Lung microvascular endothelial cell (primary cell): ENCODE results near the gene ITGA8. TPM values are rescaled to one million over a fixed set of nuclear protein-coding genes. Genes with fewer than 3 reads are reported as not detected.
"Not testable (repeated sequence)": the region's sequence is repeated elsewhere in the genome, so short reads cannot be mapped to it uniquely, and the experiment has no call there.

Experiments used
- DNase-seq, 2 donors: peaks; one replicate each; pipeline versions ENCODE4 v3.0.0 to v3.0.0-alpha.2; 2010; ENCODE audit warnings: low read depth in 2 of 2
- total RNA-seq: library from RNA; depleted of rRNA; stranded (reverse); fragments of >200 nt; gene quantifications from 2 replicates; pipeline ENCODE4 v1.2.1, GENCODE V29; 2014

ITGA8 gene
- total RNA-seq, 1 donor from 2014 or later: 0.79 TPM

DNA sequence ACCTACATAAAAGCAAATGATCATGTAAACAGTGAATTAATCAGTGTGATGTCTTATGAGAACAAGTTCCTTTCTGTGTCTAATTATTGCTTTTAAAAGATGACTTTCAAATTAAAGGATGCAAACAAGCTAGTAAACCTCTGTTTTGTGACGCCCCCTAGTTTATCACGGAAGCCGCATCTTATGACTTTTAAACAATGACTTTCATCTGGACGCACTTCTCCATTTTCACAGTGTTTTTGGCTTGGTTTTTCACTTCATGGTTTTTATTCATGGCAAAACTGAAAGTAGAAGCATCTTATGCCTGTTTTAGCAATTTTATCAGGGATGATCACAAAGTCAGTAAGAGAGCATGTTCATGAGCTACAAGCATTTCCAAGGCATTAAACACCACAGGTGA is 35.0 kb downstream of the ITGA8 start:
- no peak for DNase-seq

DNA sequence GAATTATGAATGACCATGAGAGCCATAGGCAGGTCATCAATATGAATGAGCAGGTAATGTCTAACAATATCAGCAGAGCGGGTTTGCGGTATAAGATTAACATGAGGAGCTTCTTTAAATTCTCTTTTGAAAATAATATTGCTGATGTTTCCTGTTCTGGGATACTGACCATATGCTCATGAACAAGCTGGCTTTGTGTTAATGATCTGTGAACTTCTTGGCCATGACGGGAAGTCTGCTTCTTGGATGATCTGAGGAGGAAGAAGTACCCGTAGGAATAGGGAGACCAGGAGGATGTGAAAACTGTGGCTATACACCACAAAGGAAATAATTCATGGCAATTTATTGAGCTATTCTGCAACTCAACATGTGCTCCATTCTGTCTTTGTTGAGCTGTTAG is 38.6 kb downstream of the ITGA8 start:
- no peak for DNase-seq

DNA sequence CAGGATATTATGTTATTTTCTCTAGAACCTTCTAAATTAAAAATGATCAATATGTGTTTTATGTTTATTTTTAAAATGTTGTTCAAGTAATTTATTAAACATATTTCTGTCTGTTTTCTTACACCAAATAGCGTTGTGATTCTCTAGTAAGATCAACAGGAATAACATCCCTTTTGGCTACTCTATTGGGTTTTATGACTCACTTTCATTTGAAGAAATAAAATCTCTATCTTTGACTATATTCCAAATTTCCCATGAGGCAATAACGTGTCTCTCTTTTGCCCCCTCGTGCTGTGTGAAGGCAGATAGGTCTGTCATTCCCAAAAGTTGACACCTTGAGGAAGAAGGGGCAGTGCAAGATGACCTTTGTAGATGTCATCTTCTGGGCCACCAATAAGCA is 40.9 kb downstream of the ITGA8 start:
- DNase-seq: peak in 1 of 2 donors; percentile 90

DNA sequence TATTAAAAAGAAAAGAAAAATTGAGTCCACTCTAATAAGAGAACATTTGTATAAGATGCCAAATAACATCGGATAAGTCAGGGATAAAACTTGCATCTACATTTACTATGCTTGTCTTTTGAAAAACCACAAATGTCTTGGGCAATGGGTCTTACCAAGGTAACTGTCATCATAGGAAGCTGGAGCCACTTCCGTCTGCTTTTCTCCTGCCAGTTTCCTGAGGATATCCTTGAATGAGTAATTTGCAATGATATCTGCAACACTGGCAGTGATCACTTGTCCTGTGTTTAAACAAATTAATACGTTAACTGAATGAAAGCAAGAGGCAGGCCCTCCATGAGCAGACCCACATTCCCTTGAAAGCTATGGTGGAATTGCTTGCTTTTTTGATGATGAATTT is 47.3 kb downstream of the ITGA8 start:
- peak; percentile 56 to 61 for DNase-seq

DNA sequence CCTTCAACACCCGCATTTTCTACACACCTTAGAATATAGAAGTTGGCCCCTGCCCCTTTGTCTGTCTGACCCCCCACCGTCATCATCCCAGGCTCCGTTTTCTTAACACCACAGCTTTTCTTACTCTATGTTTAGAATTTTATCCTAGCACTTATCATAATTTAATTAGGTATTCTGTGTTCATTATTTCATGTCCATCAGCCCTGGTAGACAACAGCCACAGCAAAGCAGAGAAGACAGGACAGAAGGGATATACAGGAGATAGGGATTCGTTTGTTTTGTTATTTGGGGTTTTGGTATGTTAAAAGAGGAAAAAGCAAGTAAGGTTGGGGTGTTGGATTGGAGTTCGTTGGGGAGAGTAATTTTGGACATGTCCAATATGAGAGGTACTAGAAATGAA is 48.8 kb downstream of the ITGA8 start:
- DNase-seq: no peak

DNA sequence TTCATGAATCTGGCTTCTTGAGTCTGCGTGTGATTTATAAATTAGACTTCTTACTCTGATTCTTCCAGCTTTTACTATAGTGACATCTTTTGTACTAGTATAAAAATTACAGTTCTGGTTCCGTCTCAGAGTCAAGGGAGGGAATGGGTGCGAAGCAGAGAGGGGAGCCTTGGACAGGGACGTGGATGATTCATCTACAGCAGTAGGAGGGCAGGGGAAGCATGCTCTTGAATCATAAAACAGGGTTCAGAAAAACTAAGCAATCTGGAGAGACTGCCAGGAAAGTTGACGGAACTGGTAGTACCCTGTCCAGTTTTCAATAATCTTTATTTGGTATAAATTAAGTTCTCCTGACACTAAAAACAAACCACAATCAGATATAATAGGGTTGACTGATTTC is 58.1 kb downstream of the ITGA8 start:
- no peak for DNase-seq

DNA sequence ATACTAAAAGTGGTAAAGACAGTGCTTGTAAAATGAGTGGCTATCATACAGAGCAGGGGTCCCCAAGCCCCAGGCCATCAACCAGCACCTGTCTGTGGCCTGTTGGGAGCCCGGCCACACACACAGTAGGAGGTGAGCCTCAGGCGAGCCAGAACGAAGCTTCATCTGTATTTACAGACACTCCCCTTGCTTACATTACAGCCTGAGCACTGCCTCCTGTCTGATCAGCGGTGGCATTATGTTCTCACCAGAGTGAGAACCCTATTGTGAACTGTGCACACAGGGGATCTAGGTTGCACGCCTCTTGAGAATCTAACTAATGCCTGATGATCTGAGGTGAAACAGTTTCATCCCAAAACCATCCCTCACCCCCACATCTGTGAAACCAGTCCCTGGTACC is 58.7 kb downstream of the ITGA8 start:
- DNase-seq: no peak

DNA sequence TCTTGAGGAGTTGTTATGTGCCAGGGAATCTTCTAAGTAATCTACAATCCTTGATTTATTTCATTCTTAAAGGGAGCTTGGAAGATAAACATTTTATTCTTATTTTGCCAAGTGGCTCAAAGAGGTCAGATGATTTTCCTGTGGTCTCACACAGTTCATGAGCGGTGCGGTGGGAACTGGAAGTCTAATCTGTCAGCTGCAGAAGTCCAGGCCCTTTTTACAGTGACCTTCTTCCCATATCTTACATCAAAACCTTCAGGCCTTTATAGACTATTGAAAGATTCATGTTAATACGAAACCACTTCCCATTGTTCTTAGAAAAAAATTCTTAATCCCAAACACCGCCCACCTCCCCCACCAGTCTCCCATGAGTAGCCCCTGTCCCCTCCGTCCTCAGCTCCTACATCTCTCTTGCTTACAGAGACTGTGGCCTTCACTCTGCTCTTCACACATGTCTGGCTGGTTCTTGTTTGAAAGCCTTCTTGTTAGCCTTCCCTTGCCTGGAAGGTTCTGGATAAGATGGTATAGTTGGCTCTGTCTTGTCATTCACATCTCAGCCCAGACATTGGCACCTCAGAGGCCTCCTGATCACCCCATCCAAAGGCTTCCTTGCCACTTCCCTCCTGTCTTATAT is 61.5 kb downstream of the ITGA8 start:
- DNase-seq: peak in 1 of 2 donors; percentile 37

DNA sequence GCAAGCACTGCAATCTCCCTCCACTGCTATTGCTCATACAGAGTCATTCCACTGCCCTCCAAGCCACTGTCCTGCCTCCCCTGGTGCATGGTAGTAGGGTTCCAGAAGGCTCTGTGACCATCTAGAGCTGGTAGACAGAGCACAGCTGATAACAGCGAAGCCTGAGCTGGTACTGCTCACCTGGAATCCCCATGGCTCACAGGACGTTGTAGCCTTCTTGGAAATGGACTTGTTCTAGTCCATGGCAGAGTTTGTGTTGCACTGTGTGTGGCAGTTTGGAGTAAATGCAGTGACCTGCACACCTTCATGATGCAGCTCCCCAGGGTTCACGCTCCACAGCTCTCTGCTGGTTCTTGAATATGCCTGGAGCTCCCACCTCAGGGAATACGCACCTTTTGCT is 67.0 kb downstream of the ITGA8 start:
- DNase-seq: no peak

DNA sequence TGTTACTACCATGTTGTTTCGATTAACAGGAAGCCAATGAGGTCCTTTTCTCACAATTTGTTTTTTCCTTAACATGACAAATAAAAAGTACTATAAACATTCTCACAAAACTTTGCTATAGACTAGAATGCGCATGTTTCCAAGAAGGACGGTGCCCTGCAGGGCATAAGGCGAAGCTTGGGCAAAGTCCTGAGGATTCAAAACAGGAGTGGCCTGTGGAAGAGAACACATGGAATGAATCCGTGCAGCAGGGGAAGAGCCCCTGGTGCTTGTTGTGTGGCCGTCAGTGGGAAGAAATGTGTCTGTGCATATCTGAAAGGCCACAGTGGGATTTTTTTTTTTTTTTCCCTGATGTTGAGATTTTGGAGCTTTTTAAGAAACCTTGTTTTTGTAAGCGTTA is 67.6 kb downstream of the ITGA8 start:
- no peak for DNase-seq

DNA sequence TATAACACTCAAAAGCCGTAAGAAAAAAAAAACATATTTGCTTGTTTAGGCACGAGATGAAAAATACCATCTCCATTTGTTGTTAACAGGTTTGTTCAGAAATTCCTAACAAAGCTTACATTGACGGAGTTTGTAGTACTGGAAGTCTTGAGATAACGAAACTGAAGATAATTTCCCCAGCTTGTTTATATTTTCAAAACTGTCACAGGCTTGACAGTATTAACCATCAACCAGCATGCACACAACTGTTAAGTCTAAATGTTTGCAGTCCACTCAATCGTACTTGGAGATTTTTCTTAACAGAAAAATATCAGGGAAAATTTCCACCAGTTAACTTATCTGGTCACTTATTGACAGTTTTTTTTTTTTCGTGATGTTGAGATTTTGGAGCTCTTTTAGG is 68.5 kb downstream of the ITGA8 start:
- DNase-seq: no peak

DNA sequence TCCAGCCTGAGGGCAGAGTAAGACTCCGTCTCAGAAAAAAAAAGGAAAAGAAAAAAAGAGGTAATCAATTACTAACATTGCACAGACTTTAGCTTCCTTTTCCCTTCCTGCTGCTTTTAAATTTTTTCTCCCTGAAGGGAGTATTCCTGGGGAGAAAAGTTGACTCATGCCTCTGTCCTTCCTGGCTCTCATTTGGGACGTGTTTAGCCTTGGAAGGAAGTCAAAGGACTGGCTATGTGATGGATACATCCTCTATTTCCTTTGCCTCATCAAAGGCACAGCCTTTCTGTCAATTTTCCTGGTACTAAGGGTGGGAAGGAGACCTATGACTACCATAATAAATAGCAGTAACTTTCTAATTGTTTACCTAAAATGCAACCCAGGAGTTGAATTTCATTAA is 77.6 kb downstream of the ITGA8 start:
- DNase-seq: peak; percentile 33 to 92

DNA sequence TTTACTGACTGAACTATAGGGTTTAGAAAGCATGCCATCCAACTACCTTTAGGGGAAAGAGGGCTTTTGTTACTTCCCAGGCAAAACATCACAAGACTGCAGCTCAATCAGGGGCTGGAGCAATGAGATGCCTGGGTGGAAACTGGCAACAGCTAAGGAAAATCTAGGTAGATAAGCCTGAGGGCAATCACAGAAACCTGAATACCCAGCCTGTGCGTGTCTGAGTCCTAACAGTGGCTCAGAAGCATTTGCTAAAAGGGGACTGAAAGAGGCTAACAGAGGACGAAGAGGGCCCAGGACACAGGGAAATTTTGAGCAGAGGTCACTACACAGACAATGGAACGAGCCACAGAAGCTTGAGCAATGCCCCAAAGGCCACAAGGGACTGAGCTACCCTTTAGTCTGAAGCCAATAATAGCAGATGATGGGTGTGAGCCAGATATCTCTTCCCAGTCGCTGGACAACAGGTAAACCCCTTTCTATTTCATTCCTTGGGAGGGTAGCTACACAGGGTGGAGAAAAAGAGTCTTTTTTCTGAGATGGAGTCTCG is 79.1 kb downstream of the ITGA8 start:
- peak in 1 of 2 donors; percentile 59 for DNase-seq

DNA sequence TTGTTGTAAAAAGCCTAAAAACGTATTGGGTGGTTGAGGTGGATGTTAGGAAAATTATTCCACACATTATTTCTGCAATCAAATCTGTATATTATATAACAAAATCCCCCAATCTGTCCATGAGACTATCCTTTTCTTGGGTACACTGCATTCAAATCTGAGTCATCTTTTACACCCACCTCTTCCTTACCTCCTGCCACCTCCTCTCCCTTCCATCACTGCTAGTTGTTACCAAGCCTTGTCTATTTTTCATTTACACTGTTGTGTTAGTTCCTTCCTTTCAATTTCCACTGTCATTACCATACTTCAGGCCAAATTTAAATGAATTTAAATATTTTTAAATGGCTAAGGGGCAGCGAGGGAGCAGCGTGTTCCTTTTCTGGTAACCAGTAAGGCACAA is 83.3 kb downstream of the ITGA8 start:
- DNase-seq: no peak

DNA sequence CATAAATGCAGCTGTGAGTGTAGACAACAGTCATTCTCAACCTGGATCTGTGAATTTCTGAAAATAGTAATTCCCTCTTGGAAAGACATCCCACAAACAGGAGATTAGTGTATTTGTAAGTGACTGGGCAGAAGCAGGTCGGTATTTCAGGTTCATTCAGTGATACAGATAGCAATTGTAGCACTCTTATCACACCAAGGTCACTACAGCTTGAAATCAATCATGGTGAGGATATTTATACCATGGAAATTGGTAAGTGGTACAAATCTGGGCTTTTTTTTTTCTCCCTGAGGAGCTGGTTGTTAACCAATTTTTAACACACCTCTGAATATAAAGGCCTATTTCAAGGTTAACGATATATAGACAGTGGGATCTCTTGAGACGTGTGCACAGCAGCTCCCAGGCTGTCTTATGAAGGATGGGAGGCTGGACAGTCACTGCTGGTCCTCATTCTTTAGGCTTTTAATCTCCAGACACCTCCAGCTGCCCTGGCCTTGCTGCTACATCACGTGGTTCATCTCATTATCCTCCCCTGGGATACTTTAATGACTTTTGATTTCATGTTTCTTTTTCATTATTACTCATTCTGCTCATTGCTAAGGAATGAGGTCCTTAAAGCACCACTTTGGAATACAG is 87.1 kb downstream of the ITGA8 start:
- DNase-seq: no peak

DNA sequence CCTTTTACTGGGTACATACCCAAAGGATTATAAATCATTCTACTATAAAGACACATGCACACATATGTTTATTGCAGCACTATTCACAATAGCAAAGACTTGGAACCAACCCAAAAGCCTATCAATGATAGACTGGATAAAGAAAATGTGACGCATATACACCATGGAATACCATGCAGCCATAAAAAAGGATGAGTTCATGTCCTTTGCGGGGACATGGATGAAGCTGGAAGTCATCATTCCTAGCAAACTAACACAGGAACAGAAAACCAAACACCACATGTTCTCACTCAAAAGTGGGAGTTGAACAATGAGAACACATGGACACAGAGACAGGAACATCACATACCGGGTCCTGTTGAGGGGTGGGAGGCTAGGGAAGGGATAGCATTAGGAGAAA is 88.5 kb downstream of the ITGA8 start:
- DNase-seq: not testable (repeated sequence)

DNA sequence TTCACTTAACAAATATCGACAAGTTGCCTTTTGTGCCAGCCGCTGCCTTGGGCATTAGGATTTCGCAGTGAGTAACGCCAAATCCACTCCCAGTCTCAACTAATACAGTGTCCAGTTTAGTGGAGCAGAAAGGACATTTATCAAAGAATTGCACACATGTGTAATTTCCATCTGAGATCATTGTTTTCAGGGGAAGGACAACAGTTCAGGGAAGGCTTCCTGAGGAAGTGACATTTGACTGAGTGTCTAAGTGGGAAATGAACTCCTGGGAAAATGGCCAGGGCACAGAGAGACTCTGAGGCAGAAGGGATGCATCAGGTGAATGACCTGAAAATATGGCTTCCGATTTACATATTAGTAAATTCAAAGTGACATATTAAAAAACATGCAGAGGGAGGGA is 89.4 kb downstream of the ITGA8 start:
- DNase-seq: peak; percentile 91 to 99

DNA sequence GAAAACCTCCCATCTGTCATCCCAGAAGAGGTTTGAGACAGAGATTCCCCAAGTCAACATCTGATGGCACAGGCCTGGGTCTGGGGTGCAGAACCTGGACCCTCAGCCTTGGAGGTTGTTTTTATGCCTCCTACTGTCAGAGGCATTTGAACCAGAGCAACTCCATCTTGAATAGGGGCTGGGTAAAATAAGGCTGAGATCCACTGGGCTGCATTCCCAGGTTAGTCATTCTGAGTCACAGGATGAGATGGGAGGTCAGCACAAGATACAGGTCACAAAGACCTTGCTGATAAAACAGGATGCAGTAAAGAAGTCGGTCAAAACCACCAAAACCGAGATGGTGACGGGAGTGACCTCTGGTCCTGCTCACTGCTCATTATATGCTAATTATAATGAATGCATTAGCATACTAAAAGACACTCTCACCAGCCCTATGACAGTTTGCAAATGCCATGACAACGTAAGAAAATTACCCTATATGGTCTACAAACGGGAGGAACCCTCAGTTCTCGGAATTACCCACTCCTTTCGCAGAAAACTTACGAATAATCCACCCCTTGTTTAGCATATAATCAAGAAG is 92.0 kb downstream of the ITGA8 start:
- DNase-seq: peak; percentile 41 to 59

DNA sequence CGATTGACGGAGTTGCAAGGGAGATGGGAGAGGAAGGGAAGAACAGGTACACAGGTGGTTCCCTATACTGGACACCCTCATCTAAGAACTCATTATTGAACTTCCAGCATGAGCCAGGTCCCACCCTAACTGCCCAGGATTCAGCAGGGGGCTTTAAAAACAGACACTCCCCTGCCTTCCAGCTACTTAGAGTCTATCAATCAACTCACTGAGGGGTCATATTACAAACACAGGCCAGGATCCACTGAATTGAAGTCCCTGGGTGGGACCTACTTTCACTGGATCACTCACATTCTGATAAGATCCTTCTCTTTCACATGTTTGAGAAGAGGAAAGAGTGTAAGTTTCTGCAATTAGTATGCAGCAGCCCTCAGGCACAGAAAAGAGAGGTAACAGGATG is 92.8 kb downstream of the ITGA8 start:
- DNase-seq: no peak

DNA sequence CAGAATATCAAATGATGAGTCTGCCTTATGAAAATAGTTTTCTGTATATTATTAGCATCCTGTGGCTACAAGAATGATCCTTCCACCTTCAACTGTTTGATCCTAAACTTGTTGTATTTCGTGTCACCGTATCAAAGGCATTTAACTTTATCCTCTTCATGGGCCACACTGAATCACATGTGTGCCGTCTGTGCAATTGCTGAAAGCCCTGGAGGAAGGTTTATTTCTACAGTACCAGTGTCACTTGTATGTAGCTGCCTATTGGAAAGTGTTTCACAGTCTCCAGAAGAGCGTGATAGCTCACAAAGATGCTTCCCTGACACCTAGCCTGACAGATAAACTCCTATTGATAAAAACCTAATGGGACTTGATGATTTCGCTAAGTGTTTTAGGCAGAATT is 94.5 kb downstream of the ITGA8 start:
- DNase-seq: no peak

DNA sequence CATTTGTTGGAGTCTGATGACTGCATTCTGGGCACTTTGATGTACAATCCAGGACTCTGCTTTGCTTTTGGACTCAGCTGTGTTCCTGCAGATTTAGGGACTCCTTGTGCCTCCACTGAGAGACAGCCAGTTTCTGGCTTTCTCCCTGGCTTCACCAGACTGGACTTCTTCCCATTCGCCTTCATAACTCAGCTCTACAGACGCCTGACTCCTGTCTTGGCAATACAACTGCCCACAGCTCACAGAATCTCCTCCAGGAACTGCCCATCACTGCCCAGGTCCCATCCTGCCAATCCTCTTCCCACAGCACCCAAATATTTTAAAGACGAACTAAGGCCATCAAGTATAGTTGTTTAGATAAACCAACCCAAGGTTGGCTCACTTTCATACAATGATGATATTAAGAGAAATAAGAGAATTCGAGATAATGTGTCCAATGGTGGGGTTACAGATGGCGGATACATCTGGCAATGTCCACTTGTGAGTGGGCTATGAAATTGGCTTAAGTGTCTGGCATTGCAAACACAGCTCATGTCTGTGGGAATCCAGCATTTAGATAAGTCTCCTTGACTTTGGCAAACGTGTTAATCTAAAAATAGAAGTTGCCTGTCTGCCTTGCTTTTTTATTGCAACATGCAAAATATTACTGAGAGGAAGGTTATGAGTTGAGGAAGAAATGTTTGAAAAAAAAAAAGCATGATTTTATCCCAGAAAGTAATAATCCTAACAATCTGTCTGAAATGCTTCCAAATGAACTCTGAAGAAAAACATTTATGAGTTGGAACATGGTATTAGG is 95.1 kb downstream of the ITGA8 start:
- DNase-seq: no peak

DNA sequence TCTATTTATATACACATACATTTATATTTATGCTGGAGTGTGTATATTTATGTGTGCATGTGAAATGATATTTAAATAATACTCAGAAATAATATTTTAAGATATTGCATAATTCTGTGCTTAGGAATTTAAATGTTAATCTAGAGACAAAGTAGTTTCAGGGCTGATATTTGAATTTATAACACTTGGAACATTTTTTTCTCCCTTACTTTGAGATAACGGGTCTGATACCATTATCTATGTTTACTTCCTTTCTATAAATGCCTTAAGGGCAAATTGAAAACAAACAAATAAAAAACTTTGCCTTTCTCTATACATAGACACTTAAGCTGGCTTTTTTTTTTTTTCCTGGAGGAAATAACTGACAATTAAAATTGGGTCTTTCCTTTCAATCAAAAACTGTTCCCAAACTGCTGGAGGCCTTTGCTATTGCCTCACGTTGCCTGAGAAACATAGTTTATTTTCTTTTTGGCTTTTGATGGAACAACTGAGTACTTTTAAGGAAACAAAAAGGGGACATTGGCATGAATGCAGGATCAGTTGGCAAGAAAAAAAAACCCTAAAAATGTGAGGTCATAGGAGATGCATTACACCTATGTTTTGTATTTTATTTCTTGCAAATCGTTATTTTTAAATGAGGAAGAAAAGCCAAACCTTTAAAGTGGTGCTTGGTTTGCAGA is 98.7 kb downstream of the ITGA8 start:
- peak in 1 of 2 donors; percentile 65 for DNase-seq
